H9 (cell line): ENCODE measurements around the gene HECTD1. TPM values are rescaled to one million over a fixed set of nuclear protein-coding genes. Genes with fewer than 3 reads are reported as not detected.

Experiments
- DNase-seq: peaks from one replicate; pipeline ENCODE4 v3.0.0-alpha.2; 2017
- H2AFZ ChIP-seq: one replicate; pipeline ENCODE4 v1.6.1; 2013; ENCODE audit warnings: mild to moderate bottlenecking, low read length, control low read depth, moderate library complexity
- H2AK5ac ChIP-seq: 2 replicates; pipeline ENCODE4 v1.6.1; 2013; ENCODE audit warnings: low read length, control low read depth, mixed read lengths; ENCODE audit not compliant: insufficient read length
- H2BK120ac ChIP-seq: one replicate; pipeline ENCODE4 v1.6.1; 2013; ENCODE audit warnings: low read depth, mild to moderate bottlenecking, low read length, control low read depth, inconsistent platforms; ENCODE audit not compliant: poor library complexity, severe bottlenecking
- H2BK12ac ChIP-seq: 2 replicates; pipeline ENCODE4 v1.6.1; 2013; ENCODE audit warnings: low read length, control low read depth, mixed read lengths, low read depth; ENCODE audit not compliant: insufficient read length
- H2BK15ac ChIP-seq: 2 replicates; pipeline ENCODE4 v1.6.1; 2013; ENCODE audit warnings: low read depth, low read length, control low read depth
- H2BK20ac ChIP-seq: one replicate; pipeline ENCODE4 v1.6.1; 2013; ENCODE audit warnings: low read depth, mild to moderate bottlenecking, low read length, control low read depth, inconsistent platforms; ENCODE audit not compliant: poor library complexity, severe bottlenecking
- H2BK5ac ChIP-seq: 2 replicates; pipeline ENCODE4 v1.6.1; 2013; ENCODE audit warnings: low read length, control low read depth, mixed read lengths; ENCODE audit not compliant: insufficient read length
- H3K14ac ChIP-seq: 2 replicates; pipeline ENCODE4 v1.6.1; 2013; ENCODE audit warnings: low read length, control low read depth; ENCODE audit not compliant: insufficient read depth
- H3K18ac ChIP-seq: 2 replicates; pipeline ENCODE4 v1.6.1; 2013; ENCODE audit warnings: low read depth, mild to moderate bottlenecking, mixed read lengths, low read length, control low read depth; ENCODE audit not compliant: insufficient read length
- H3K23ac ChIP-seq: 2 replicates; pipeline ENCODE4 v1.6.1; 2013; ENCODE audit warnings: low read length, control low read depth, mixed read lengths, low read depth; ENCODE audit not compliant: insufficient read length
- H3K23me2 ChIP-seq: 2 replicates; pipeline ENCODE4 v1.6.1; 2013; ENCODE audit warnings: low read depth, mild to moderate bottlenecking, mixed read lengths, low read length, control low read depth; ENCODE audit not compliant: insufficient read length, poor library complexity, severe bottlenecking
- H3K27ac ChIP-seq: 2 replicates; pipeline ENCODE4 v1.5.1; 2013; ENCODE audit warnings: low read length, control low read depth, mixed read lengths, low read depth; ENCODE audit not compliant: insufficient read length
- H3K27me3 ChIP-seq: 2 replicates; pipeline ENCODE4 v1.6.1; 2013; ENCODE audit warnings: low read length, control low read depth, inconsistent platforms; ENCODE audit not compliant: insufficient read depth
- H3K4ac ChIP-seq: 2 replicates; pipeline ENCODE4 v1.6.1; 2013; ENCODE audit warnings: low read depth, mild to moderate bottlenecking, control low read depth, inconsistent platforms, low read length, moderate library complexity
- H3K4me1 ChIP-seq: 2 replicates; pipeline ENCODE4 v1.6.1; 2013; ENCODE audit warnings: low read length, control low read depth, inconsistent platforms; ENCODE audit not compliant: insufficient read depth
- H3K4me2 ChIP-seq: 2 replicates; pipeline ENCODE4 v1.6.1; 2013; ENCODE audit warnings: low read length, control low read depth, mixed read lengths; ENCODE audit not compliant: insufficient read length, insufficient read depth
- H3K56ac ChIP-seq: 2 replicates; pipeline ENCODE4 v1.6.1; 2013; ENCODE audit warnings: low read depth, mild to moderate bottlenecking, mixed read lengths, low read length, control low read depth; ENCODE audit not compliant: insufficient read length
- H3K79me1 ChIP-seq: 2 replicates; pipeline ENCODE4 v1.6.1; 2013; ENCODE audit warnings: low read depth, mild to moderate bottlenecking, moderate library complexity, low read length, control low read depth, inconsistent platforms; ENCODE audit not compliant: insufficient read depth, poor library complexity, severe bottlenecking
- H3K79me2 ChIP-seq: 2 replicates; pipeline ENCODE4 v1.6.1; 2013; ENCODE audit warnings: low read length, control low read depth, inconsistent platforms; ENCODE audit not compliant: insufficient read depth
- H3K9ac ChIP-seq: 2 replicates; pipeline ENCODE4 v1.6.1; 2013; ENCODE audit warnings: low read length, control low read depth, mixed read lengths; ENCODE audit not compliant: insufficient read length; ENCODE audit errors: extremely low read depth
- H3K9me3 ChIP-seq: one replicate; pipeline ENCODE4 v1.6.1; 2013; ENCODE audit warnings: low read depth, low read length, inconsistent platforms; ENCODE audit not compliant: control insufficient read depth
- H3T11ph ChIP-seq: one replicate; pipeline ENCODE4 v1.6.1; 2013; ENCODE audit warnings: mild to moderate bottlenecking, low read length, control low read depth, inconsistent platforms
- H4K20me1 ChIP-seq: one replicate; pipeline ENCODE4 v1.6.1; 2013; ENCODE audit not compliant: control insufficient read depth, insufficient read length, insufficient read depth
- H4K5ac ChIP-seq: 2 replicates; pipeline ENCODE4 v1.6.1; 2013; ENCODE audit warnings: low read depth, mild to moderate bottlenecking, mixed read lengths, low read length, control low read depth; ENCODE audit not compliant: insufficient read length
- H4K8ac ChIP-seq: replicated peaks from 2 replicates; pipeline ENCODE4 v1.6.1; 2013; ENCODE audit warnings: low read length, control low read depth, mixed read lengths, low read depth; ENCODE audit not compliant: insufficient read length
- H4K91ac ChIP-seq: 2 replicates; pipeline ENCODE4 v1.6.1; 2013; ENCODE audit warnings: low read depth, mild to moderate bottlenecking, moderate library complexity, mixed read lengths, low read length, control low read depth; ENCODE audit not compliant: insufficient read length
- H3K27ac Mint-ChIP-seq, 3 experiments: 2 replicates in 2 of 3; 3 replicates in 1 of 3; pipeline ENCODE4 v1.8.0; 2020 to 2021; ENCODE audit warnings: mixed read lengths in 3 of 3, mild to moderate bottlenecking in 1 of 3, moderate library complexity in 1 of 3
- H3K27me3 Mint-ChIP-seq: 2 replicates; pipeline ENCODE4 v1.8.0; 2021; ENCODE audit warnings: low read depth, mild to moderate bottlenecking, moderate library complexity, mixed read lengths
- H3K36me3 Mint-ChIP-seq, 3 experiments: 2 replicates in 2 of 3; 3 replicates in 1 of 3; pipeline ENCODE4 v1.8.0; 2020 to 2021; ENCODE audit warnings: low read depth in 3 of 3, mixed read lengths in 3 of 3; ENCODE audit not compliant: insufficient read depth in 1 of 3
- H3K4me1 Mint-ChIP-seq, 2 experiments: 2 replicates each; pipeline ENCODE4 v1.8.0; 2020; ENCODE audit warnings: mixed read lengths in 2 of 2
- H3K4me3 Mint-ChIP-seq, 2 experiments: 2 replicates in 1 of 2; 3 replicates in 1 of 2; pipeline ENCODE4 v1.8.0; 2020 to 2021; ENCODE audit warnings: mild to moderate bottlenecking in 2 of 2, mixed read lengths in 2 of 2, moderate library complexity in 1 of 2
- H3K9me3 Mint-ChIP-seq, 2 experiments: 2 replicates in 1 of 2; 3 replicates in 1 of 2; pipeline ENCODE4 v1.8.0; 2020; ENCODE audit warnings: mild to moderate bottlenecking in 2 of 2, mixed read lengths in 2 of 2, moderate library complexity in 1 of 2
- CTCF ChIP-seq: fragments of 200-600 bp; sonication (generic); conservative IDR thresholded peaks from 3 replicates; pipeline ENCODE4 v1.8.0; 2021; ENCODE audit warnings: antibody characterized with exemption, mild to moderate bottlenecking
- WGBS: extraction: QIAGEN DNeasy Blood & Tissue Kit; methylation state at CpG from one replicate; pipeline ENCODE4 v1.1.7; 2013; ENCODE audit warnings: missing lambda C conversion rate, low lambda C conversion rate, mixed read lengths; ENCODE audit not compliant: insufficient read length; ENCODE audit errors: extremely low coverage; 5-methylcytosine and 5-hydroxymethylcytosine counted together
- total RNA-seq: library from RNA; stranded (reverse); gene quantifications from 2 replicates; pipeline ENCODE4 v1.2.1, GENCODE V29; 2021

Gene HECTD1
- total RNA-seq, 1 experiment from 2014 or later = 135 TPM

- Mint-ChIP-seq H3K36me3 (peaks cover 15 to 79% (median 78%) of the 10 kb centered on the region in 3 experiments), H3K27me3 (no peaks in the 10 kb centered on the region), H3K4me3 (no peak overlapping the region), H3K27ac (no peak overlapping the region), H3K4me1 (no peaks in the 10 kb centered on the region), H3K9me3 (no peaks in the 10 kb centered on the region)
- Histone ChIP-seq H3K79me2 (no peaks in the 10 kb centered on the region), H3T11ph (no peak overlapping the region), H3K9me3 (no peaks in the 10 kb centered on the region), H2BK5ac (no peak overlapping the region), H3K23ac (no peak overlapping the region), H4K5ac (no peak overlapping the region), H3K27me3 (no peaks in the 10 kb centered on the region), H3K79me1 (peaks cover 1% of the 10 kb centered on the region), H3K56ac (no peak overlapping the region), H2BK120ac (no peak overlapping the region), H4K8ac (no peak overlapping the region), H2BK20ac (no peak overlapping the region), H3K23me2 (no peaks in the 10 kb centered on the region), H4K20me1 (no peaks in the 10 kb centered on the region), H3K14ac (no peak overlapping the region), H3K18ac (no peak overlapping the region), H4K91ac (no peak overlapping the region), H3K27ac (no peak overlapping the region), H3K4ac (no peak overlapping the region), H3K9ac (no peak overlapping the region), H2BK15ac (no peak overlapping the region), H3K4me2 (no peak overlapping the region), H2BK12ac (no peak overlapping the region), H2AK5ac (no peak overlapping the region), H2AFZ (no peak overlapping the region), H3K4me1 (no peaks in the 10 kb centered on the region)
- no CpG with 5 or more reads among the region's 5 CpGs for WGBS
- DNase-seq = no peak
- TF ChIP-seq CTCF = no peak
Observed at GRCh38 chr14:31169877-31170276, 37.7 kb downstream of the HECTD1 start.
